Amniotic epithelial cell (primary cell): Measurements from ENCODE around the gene ASXL2.
A peak's percentile ranks its signal among the peaks of the same experiment; 100 is the strongest.

Experiments used
- DNase-seq: peaks from one replicate; pipeline ENCODE4 v3.0.0-alpha.2; 2010; ENCODE audit warnings: low read depth

ASXL2 gene

GRCh38 chr2:25799301-25799700 lies 79.0 kb downstream of the ASXL2 start:
- no peak for DNase-seq

GRCh38 chr2:25797620-25798488 lies 80.4 kb downstream of the ASXL2 start:
- DNase-seq, result no peak

GRCh38 chr2:25794544-25795276 lies 83.6 kb downstream of the ASXL2 start:
- no peak for DNase-seq

- DNase-seq, result no peak
Observed at GRCh38 chr2:25790074-25790790, 88.1 kb downstream of the ASXL2 start.

- no peak for DNase-seq
Observed at GRCh38 chr2:25788457-25788856, 89.8 kb downstream of the ASXL2 start.

GRCh38 chr2:25787020-25787419 lies 91.3 kb downstream of the ASXL2 start:
- DNase-seq, result peak; percentile 21

GRCh38 chr2:25784404-25784803 lies 93.9 kb downstream of the ASXL2 start:
- no peak for DNase-seq

GRCh38 chr2:25777077-25777476 lies 101.2 kb downstream of the ASXL2 start:
- no peak for DNase-seq

- no peak for DNase-seq
Observed at GRCh38 chr2:25772078-25772477, 106.2 kb downstream of the ASXL2 start.

GRCh38 chr2:25763575-25763974 lies 114.7 kb downstream of the ASXL2 start:
- DNase-seq, result no peak

- no peak for DNase-seq
Observed at GRCh38 chr2:25760297-25760696, 118.0 kb downstream of the ASXL2 start.

- DNase-seq, result no peak
Observed at GRCh38 chr2:25758348-25758747, 119.9 kb downstream of the ASXL2 start.

GRCh38 chr2:25757906-25758305 lies 120.4 kb downstream of the ASXL2 start:
- DNase-seq, result no peak

GRCh38 chr2:25756536-25756935 lies 121.8 kb downstream of the ASXL2 start:
- no peak for DNase-seq

GRCh38 chr2:25749676-25750075 lies 128.6 kb downstream of the ASXL2 start:
- DNase-seq, result no peak

GRCh38 chr2:25744055-25744454 lies 134.2 kb downstream of the ASXL2 start:
- no peak for DNase-seq

- no peak for DNase-seq
Observed at GRCh38 chr2:25743132-25743830, 135.0 kb downstream of the ASXL2 start.

GRCh38 chr2:25742501-25742900 lies 135.8 kb downstream of the ASXL2 start:
- no peak for DNase-seq

- peak; percentile 83 for DNase-seq
Observed at GRCh38 chr2:25740810-25741381, 137.4 kb downstream of the ASXL2 start.

GRCh38 chr2:25738383-25739343 lies 139.6 kb downstream of the ASXL2 start:
- no peak for DNase-seq
